ENCODE measurements around the gene ADRB2.

ADRB2 gene

DNA sequence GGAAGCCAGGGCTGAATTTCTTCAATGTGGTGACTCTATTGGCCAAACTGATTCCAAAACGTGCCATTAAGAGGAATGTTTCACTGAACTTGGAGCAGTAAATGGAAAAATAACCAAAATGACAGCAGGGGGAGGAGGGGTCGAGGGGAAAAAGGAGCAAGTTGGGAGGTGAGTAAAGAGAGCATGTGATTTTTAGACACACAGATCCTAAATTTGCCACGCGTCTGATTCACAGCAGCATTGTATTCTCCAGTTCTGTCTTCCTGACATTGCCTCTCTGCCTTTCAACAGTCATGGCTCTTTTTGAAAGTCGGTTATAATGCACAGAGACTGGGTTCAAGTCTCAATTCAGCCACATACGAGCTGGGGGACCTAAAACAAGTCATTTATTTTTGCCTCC, 22.0 kb upstream of the ADRB2 start:
- Histone ChIP-seq H3K27ac (ENCODE audit: low read depth, low read length) (no peak overlapping the region), H2AFZ (ENCODE audit: low read depth, low read length, severe bottlenecking) (no peak overlapping the region), H3K9me2 (replicated peaks; ENCODE audit: insufficient read depth, low read length) (no peaks in the 10 kb centered on the region), H3K79me2 (ENCODE audit: insufficient read depth, low read length) (no peaks in the 10 kb centered on the region), H3K4me3 (ENCODE audit: insufficient read depth, low read length, poor library complexity, severe bottlenecking) (no peak overlapping the region), H4K20me1 (ENCODE audit: low read depth, low read length) (no peaks in the 10 kb centered on the region), H3K27me3 (ENCODE audit: low read length) (no peaks in the 10 kb centered on the region), H3F3A (ENCODE audit: insufficient read depth) (peaks cover 12% of the 10 kb centered on the region; the same call in 1 of the 2 replicates), H3K36me3 (ENCODE audit: low read length) (no peaks in the 10 kb centered on the region), H3K9me3 (ENCODE audit: insufficient read depth, low read length) (no peaks in the 10 kb centered on the region), H3K4me2 (ENCODE audit: low read depth, low read length, poor library complexity, severe bottlenecking) (no peak overlapping the region), H3K9ac (ENCODE audit: low read length) (no peak overlapping the region)
- no peak for TF ChIP-seq EZH2phosphoT487 (conservative IDR thresholded peaks at IDR 0.05; ENCODE audit: low read length)
- TF ChIP-seq CTCF (IDR thresholded peaks at IDR 0.05; ENCODE audit: insufficient read depth, low read length, poor library complexity, severe bottlenecking): no peak

GRCh38 chr5:148805326-148806290, 20.8 kb upstream of the ADRB2 start:
- Histone ChIP-seq H2AFZ (ENCODE audit: low read depth, low read length, severe bottlenecking) (no peak overlapping the region), H3K79me2 (ENCODE audit: insufficient read depth, low read length) (no peaks in the 10 kb centered on the region), H3K27ac (ENCODE audit: low read depth, low read length) (no peak overlapping the region), H3K4me3 (ENCODE audit: insufficient read depth, low read length, poor library complexity, severe bottlenecking) (no peak overlapping the region), H3K4me2 (ENCODE audit: low read depth, low read length, poor library complexity, severe bottlenecking) (no peak overlapping the region), H4K20me1 (ENCODE audit: low read depth, low read length) (no peaks in the 10 kb centered on the region), H3K9me3 (ENCODE audit: insufficient read depth, low read length) (no peaks in the 10 kb centered on the region), H3K27me3 (ENCODE audit: low read length) (no peaks in the 10 kb centered on the region), H3K9me2 (replicated peaks; ENCODE audit: insufficient read depth, low read length) (no peaks in the 10 kb centered on the region), H3K9ac (ENCODE audit: low read length) (no peak overlapping the region), H3K36me3 (ENCODE audit: low read length) (no peaks in the 10 kb centered on the region), H3F3A (ENCODE audit: insufficient read depth) (peaks cover 17% of the 10 kb centered on the region; the same call in 1 of the 2 replicates)
- TF ChIP-seq CTCF (IDR thresholded peaks at IDR 0.05; ENCODE audit: insufficient read depth, low read length, poor library complexity, severe bottlenecking) (no peak), EZH2phosphoT487 (conservative IDR thresholded peaks at IDR 0.05; ENCODE audit: low read length) (no peak)

GRCh38 chr5:148806520-148806931, 19.9 kb upstream of the ADRB2 start:
- Histone ChIP-seq H3K36me3 (ENCODE audit: low read length) (no peaks in the 10 kb centered on the region), H3K4me3 (ENCODE audit: insufficient read depth, low read length, poor library complexity, severe bottlenecking) (no peak overlapping the region), H3F3A (ENCODE audit: insufficient read depth) (peaks cover 17% of the 10 kb centered on the region; the same call in 1 of the 2 replicates), H3K9me2 (replicated peaks; ENCODE audit: insufficient read depth, low read length) (no peaks in the 10 kb centered on the region), H4K20me1 (ENCODE audit: low read depth, low read length) (no peaks in the 10 kb centered on the region), H2AFZ (ENCODE audit: low read depth, low read length, severe bottlenecking) (no peak overlapping the region), H3K27ac (ENCODE audit: low read depth, low read length) (no peak overlapping the region), H3K4me2 (ENCODE audit: low read depth, low read length, poor library complexity, severe bottlenecking) (no peak overlapping the region), H3K79me2 (ENCODE audit: insufficient read depth, low read length) (no peaks in the 10 kb centered on the region), H3K9me3 (ENCODE audit: insufficient read depth, low read length) (no peaks in the 10 kb centered on the region), H3K27me3 (ENCODE audit: low read length) (no peaks in the 10 kb centered on the region), H3K9ac (ENCODE audit: low read length) (no peak overlapping the region)
- TF ChIP-seq EZH2phosphoT487 (conservative IDR thresholded peaks at IDR 0.05; ENCODE audit: low read length) (no peak), CTCF (IDR thresholded peaks at IDR 0.05; ENCODE audit: insufficient read depth, low read length, poor library complexity, severe bottlenecking) (no peak)
